HepG2 (cell line): Measurements from ENCODE around the gene SMCHD1. TPM values are rescaled to one million over a fixed set of nuclear protein-coding genes. Genes with fewer than 3 reads are reported as not detected.

Experiments used
- BHLHE40 ChIP-seq: IDR thresholded peaks from 2 replicates; pipeline ENCODE4 v1.6.1; 2011; ENCODE audit warnings: low read length, improper control_type of control experiment
- CEBPZ ChIP-seq: IDR thresholded peaks from 2 replicates; pipeline ENCODE4 v1.6.1; 2012; ENCODE audit warnings: low read length, improper control_type of control experiment
- GMEB1 ChIP-seq: sonication (generic); formaldehyde crosslinking; IDR thresholded peaks from 2 replicates; pipeline ENCODE4 v1.5.1; 2020; ENCODE audit warnings: missing genetic modification reagents, mild to moderate bottlenecking, borderline replicate concordance
- HOXA7 ChIP-seq: sonication (generic); formaldehyde crosslinking; IDR thresholded peaks from 2 replicates; pipeline ENCODE4 v1.8.1; 2022; ENCODE audit warnings: mild to moderate bottlenecking, missing genetic modification reagents, moderate library complexity
- LBX2 ChIP-seq: sonication (generic); formaldehyde crosslinking; IDR thresholded peaks from 2 replicates; pipeline ENCODE4 v1.5.0; 2020; ENCODE audit warnings: missing genetic modification reagents, mild to moderate bottlenecking, borderline replicate concordance
- MXD3 ChIP-seq: IDR thresholded peaks from 2 replicates; pipeline ENCODE4 v1.6.1; 2016; ENCODE audit warnings: mild to moderate bottlenecking, missing biosample characterization, missing genetic modification reagents
- NFE2L2 ChIP-seq: fragments of 150-350 bp; IDR thresholded peaks from 2 replicates; pipeline ENCODE4 v1.6.1; 2014; ENCODE audit warnings: low read length
- NR2F1 ChIP-seq, 2 experiments: fragments of 450-650 bp in 1 of 2; formaldehyde crosslinking in 1 of 2; IDR thresholded peaks; 2 replicates each; pipeline versions ENCODE4 v1.5.0 to v1.6.1; 2016 to 2020; ENCODE audit warnings: mild to moderate bottlenecking in 1 of 2, missing compliant biosample characterization in 1 of 2, missing genetic modification reagents in 1 of 2, moderate library complexity in 1 of 2
- SNAI1 ChIP-seq: sonication (generic); formaldehyde crosslinking; IDR thresholded peaks from 2 replicates; pipeline ENCODE4 v1.5.0; 2020; ENCODE audit warnings: mild to moderate bottlenecking, missing genetic modification reagents, borderline replicate concordance
- SRSF4 ChIP-seq: fragments of 200-400 bp; formaldehyde crosslinking; IDR thresholded peaks from one replicate; pipeline ENCODE4 v1.6.1; 2018; ENCODE audit warnings: mild to moderate bottlenecking, low read depth, low read length, moderate library complexity; ENCODE audit not compliant: poor library complexity, severe bottlenecking
- YEATS2 ChIP-seq: sonication (generic); formaldehyde crosslinking; IDR thresholded peaks from 2 replicates; pipeline ENCODE4 v1.4.0; 2020; ENCODE audit warnings: missing genetic modification reagents, borderline replicate concordance
- ZMYM2 ChIP-seq: sonication (generic); formaldehyde crosslinking; IDR thresholded peaks from 2 replicates; pipeline ENCODE4 v1.8.0; 2022; ENCODE audit warnings: mild to moderate bottlenecking, missing genetic modification reagents
- ZNF207 ChIP-seq: fragments of 450-650 bp; IDR thresholded peaks from 2 replicates; pipeline ENCODE4 v1.6.1; 2016; ENCODE audit warnings: antibody characterized with exemption, borderline replicate concordance
- ZNF276 ChIP-seq: sonication (generic); formaldehyde crosslinking; IDR thresholded peaks from 2 replicates; pipeline ENCODE4 v1.4.0; 2020; ENCODE audit warnings: mild to moderate bottlenecking, low read depth, missing genetic modification reagents
- ZNF362 ChIP-seq: sonication (generic); formaldehyde crosslinking; IDR thresholded peaks from 2 replicates; pipeline ENCODE4 v1.4.0; 2020; ENCODE audit warnings: missing genetic modification reagents, mild to moderate bottlenecking, borderline replicate concordance
- ZNF430 ChIP-seq: sonication (generic); formaldehyde crosslinking; IDR thresholded peaks from 2 replicates; pipeline ENCODE4 v1.9.0; 2021; ENCODE audit warnings: mild to moderate bottlenecking, missing genetic modification reagents
- ZNF577 ChIP-seq: sonication (generic); formaldehyde crosslinking; IDR thresholded peaks from 2 replicates; pipeline ENCODE4 v1.4.0; 2020; ENCODE audit warnings: mild to moderate bottlenecking, low read depth, missing genetic modification reagents, borderline replicate concordance
- ZNF746 ChIP-seq: sonication (generic); formaldehyde crosslinking; IDR thresholded peaks from 2 replicates; pipeline ENCODE4 v1.8.0; 2022; ENCODE audit warnings: mild to moderate bottlenecking, missing genetic modification reagents
- ZNF878 ChIP-seq: sonication (generic); formaldehyde crosslinking; IDR thresholded peaks from 2 replicates; pipeline ENCODE4 v1.8.1; 2023; ENCODE audit warnings: mild to moderate bottlenecking, missing genetic modification reagents, moderate library complexity
- polyA plus RNA-seq, 8 experiments: library from polyadenylated mRNA; depleted of rRNA in 3 of 8; stranded (reverse) in 7 of 8; unstranded in 1 of 8; fragments of >200 nt; fragmentation: Illumina TruSeq in 4 of 8; extraction: Trizol in 4 of 8; gene quantifications; 2 replicates each; pipeline versions ENCODE4 v1.2.1 to v1.2.3, GENCODE V29; 2011 to 2016; ENCODE audit warnings: low read depth in 4 of 8, missing spikeins in 1 of 8, mixed read lengths in 1 of 8; ENCODE audit not compliant: insufficient read depth in 1 of 8
- total RNA-seq, 5 experiments: library from RNA; depleted of rRNA; stranded (reverse); fragments of >200 nt; fragmentation: Illumina TruSeq; extraction: Trizol; gene quantifications; 2 replicates each; pipeline ENCODE4 v1.2.3, GENCODE V29; 2016; ENCODE audit warnings: low read depth in 1 of 5

Gene SMCHD1
- total and polyA plus RNA-seq, 2 of the 13 experiments (the other 11 are each of a cell fraction or from before 2014, with no cell fraction given): 21.4 to 93.6 TPM

GRCh38 chr18:2655178-2655953 lies at the start of gene SMCHD1 (continued):
- TF ChIP-seq GMEB1 (CRISPR knock-in tag) (peak; percentile 62; the same call in 1 of the 2 replicates), HOXA7 (no peak), ZNF430 (CRISPR knock-in tag) (0 out of 2 replicates have a peak, but pooled peaks have one; percentile 38), ZNF878 (CRISPR knock-in tag) (peak; percentile 65; the same call in 1 of the 2 replicates), ZNF276 (CRISPR knock-in tag) (peak; percentile 18; the same call in 1 of the 2 replicates), LBX2 (CRISPR knock-in tag) (peak; percentile 63), YEATS2 (CRISPR knock-in tag) (0 out of 2 replicates have a peak, but pooled peaks have one; percentile 51), SNAI1 (CRISPR knock-in tag) (no peak; the same call in 1 of the 2 replicates), ZNF207 (no peak), ZNF362 (CRISPR knock-in tag) (no peak), ZMYM2 (CRISPR knock-in tag) (no peak), ZNF577 (no peak), NR2F1 (CRISPR knock-in tag; IDR thresholded peaks at IDR 0.05) (no peak), MXD3 (peak; percentile 72; the same call in 1 of the 2 replicates), SRSF4 (no peak), ZNF746 (no peak), BHLHE40 (0 out of 2 replicates have a peak, but pooled peaks have one; percentile 19), NFE2L2 (no peak), CEBPZ (no peak)
